HG02798 (cell line): ENCODE measurements around the gene RABL6.
"Not testable (repeated sequence)": the region's sequence is repeated elsewhere in the genome, so short reads cannot be mapped to it uniquely, and the experiment has no call there.

ENCODE experiments used
- ATAC-seq: cut with Tn5 transposase; IDR thresholded peaks from one replicate; pipeline ENCODE4 v1.9.1; 2021; ENCODE audit warnings: mild to moderate bottlenecking; ENCODE audit not compliant: unreplicated experiment, poor library complexity

RABL6 gene

GRCh38 chr9:136807281-136808074 is at the start of gene RABL6:
Gene RABL6 (plus strand): TSS chr9:136807948. CDS start chr9:136808197, 249 bp downstream.
- peak; percentile 82 for ATAC-seq

- ATAC-seq: no peak
These were observed 48.7 kb upstream of the RABL6 start for GRCh38 chr9:136759001-136759400.

- no peak for ATAC-seq
These were observed 48.1 kb upstream of the RABL6 start for GRCh38 chr9:136759436-136760325.

GRCh38 chr9:136760424-136760823 is 47.3 kb upstream of the RABL6 start:
- no peak for ATAC-seq

- not testable (repeated sequence) for ATAC-seq
These were observed 46.8 kb upstream of the RABL6 start for GRCh38 chr9:136760834-136761544.

GRCh38 chr9:136761545-136761981 is 46.2 kb upstream of the RABL6 start:
- no peak for ATAC-seq

GRCh38 chr9:136762221-136762691 is 45.5 kb upstream of the RABL6 start:
- no peak for ATAC-seq

- no peak for ATAC-seq
These were observed 44.7 kb upstream of the RABL6 start for GRCh38 chr9:136762915-136763648.

GRCh38 chr9:136763649-136764035 is 44.1 kb upstream of the RABL6 start:
- ATAC-seq: no peak

GRCh38 chr9:136764301-136764891 is 43.4 kb upstream of the RABL6 start, which contains the start of gene LCN15:
Gene LCN15 (minus strand): TSS chr9:136764518. CDS start chr9:136764488, 30 bp downstream.
- no peak for ATAC-seq

- ATAC-seq: no peak
These were observed 42.7 kb upstream of the RABL6 start for GRCh38 chr9:136765041-136765440.

- peak; percentile 65 for ATAC-seq
These were observed 41.9 kb upstream of the RABL6 start for GRCh38 chr9:136765745-136766409.

- ATAC-seq: not testable (repeated sequence)
These were observed 41.2 kb upstream of the RABL6 start for GRCh38 chr9:136766410-136767120.

GRCh38 chr9:136769710-136770191 is 38.0 kb upstream of the RABL6 start:
- ATAC-seq: no peak

GRCh38 chr9:136771907-136772415 is 35.8 kb upstream of the RABL6 start:
- ATAC-seq: no peak

GRCh38 chr9:136773386-136774044 is 34.2 kb upstream of the RABL6 start:
- ATAC-seq: no peak

GRCh38 chr9:136774416-136775045 is 33.2 kb upstream of the RABL6 start:
- ATAC-seq: no peak
